ENCODE results near the gene QRSL1. TPM values are rescaled to one million over a fixed set of nuclear protein-coding genes. Genes with fewer than 3 reads are reported as not detected.

Gene QRSL1
- total RNA-seq, 1 experiment from 2014 or later: 19.0 TPM

GRCh38 chr6:106677282-106677681 is 47.9 kb downstream of the QRSL1 start:
- H3K4me3 Mint-ChIP-seq (ENCODE audit: unreplicated experiment): no peak overlapping the region
- no peaks in the 10 kb centered on the region for H3K9me3 Mint-ChIP-seq (ENCODE audit: unreplicated experiment)
- Histone ChIP-seq H3K9me3 (no peaks in the 10 kb centered on the region), H3K36me3 (ENCODE audit: control insufficient read depth, insufficient read depth, low read length) (no peaks in the 10 kb centered on the region), H3K27me3 (replicated peaks; ENCODE audit: control insufficient read depth, insufficient read depth, low read length) (no peaks in the 10 kb centered on the region), H3K4me3 (ENCODE audit: low read depth, low read length) (no peak overlapping the region), H3K4me1 (no peaks in the 10 kb centered on the region)
- no TSS peak for BruUV-seq (replicated peaks)
- H3K36me3 Mint-ChIP-seq (ENCODE audit: insufficient read depth, unreplicated experiment): no peaks in the 10 kb centered on the region
- H3K27ac Mint-ChIP-seq (ENCODE audit: unreplicated experiment): no peak overlapping the region
- H3K4me1 Mint-ChIP-seq (ENCODE audit: low read depth, unreplicated experiment): no peaks in the 10 kb centered on the region
- ChIA-PET POLR2A (no interaction called here), CTCF (no interaction called here)
- intact Hi-C loops (cut with micrococcal nuclease; ENCODE audit: unreplicated experiment): no loop called here
- TF ChIP-seq CTCF (IDR thresholded peaks at IDR 0.05; ENCODE audit: insufficient read depth in 1 of 2, low read depth in 1 of 2, low read length in 1 of 2, severe bottlenecking in 1 of 2, unreplicated experiment in 1 of 2): no peak
- H3K27me3 Mint-ChIP-seq (ENCODE audit: insufficient read depth, unreplicated experiment): no peaks in the 10 kb centered on the region
- DNase-seq: no peak

- H3K9me3 Mint-ChIP-seq (ENCODE audit: unreplicated experiment): no peaks in the 10 kb centered on the region
These were observed 54.6 kb downstream of the QRSL1 start for GRCh38 chr6:106684011-106684410.

GRCh38 chr6:106685833-106686232 is 56.5 kb downstream of the QRSL1 start:
- intact Hi-C loops (cut with micrococcal nuclease; ENCODE audit: unreplicated experiment): no loop called here
- no TSS peak for BruUV-seq (replicated peaks)
- Histone ChIP-seq H3K9me3 (no peaks in the 10 kb centered on the region), H3K36me3 (ENCODE audit: control insufficient read depth, insufficient read depth, low read length) (no peaks in the 10 kb centered on the region), H3K4me3 (ENCODE audit: low read depth, low read length) (no peak overlapping the region), H3K27me3 (replicated peaks; ENCODE audit: control insufficient read depth, insufficient read depth, low read length) (no peaks in the 10 kb centered on the region), H3K4me1 (no peaks in the 10 kb centered on the region)
- DNase-seq: no peak
- ChIA-PET CTCF (no interaction called here), POLR2A (no interaction called here)
- no peaks in the 10 kb centered on the region for H3K27me3 Mint-ChIP-seq (ENCODE audit: insufficient read depth, unreplicated experiment)
- no peaks in the 10 kb centered on the region for H3K9me3 Mint-ChIP-seq (ENCODE audit: unreplicated experiment)
- no peaks in the 10 kb centered on the region for H3K36me3 Mint-ChIP-seq (ENCODE audit: insufficient read depth, unreplicated experiment)
- H3K4me3 Mint-ChIP-seq (ENCODE audit: unreplicated experiment): no peak overlapping the region
- TF ChIP-seq CTCF (IDR thresholded peaks at IDR 0.05; ENCODE audit: insufficient read depth in 1 of 2, low read depth in 1 of 2, low read length in 1 of 2, severe bottlenecking in 1 of 2, unreplicated experiment in 1 of 2): no peak
- no peak overlapping the region for H3K27ac Mint-ChIP-seq (ENCODE audit: unreplicated experiment)
- no peaks in the 10 kb centered on the region for H3K4me1 Mint-ChIP-seq (ENCODE audit: low read depth, unreplicated experiment)

More at GRCh38 chr6:106684011-106684410, 54.6 kb downstream of the QRSL1 start:
- no peaks in the 10 kb centered on the region for H3K4me1 ChIP-seq
- no peak overlapping the region for H3K27ac Mint-ChIP-seq (ENCODE audit: unreplicated experiment)
- no peaks in the 10 kb centered on the region for H3K27me3 Mint-ChIP-seq (ENCODE audit: insufficient read depth, unreplicated experiment)
- ChIA-PET CTCF (no interaction called here), POLR2A (no interaction called here)
- no peak overlapping the region for H3K4me3 ChIP-seq (ENCODE audit: low read depth, low read length)
- H3K27me3 ChIP-seq (replicated peaks; ENCODE audit: control insufficient read depth, insufficient read depth, low read length): no peaks in the 10 kb centered on the region
- no peaks in the 10 kb centered on the region for H3K9me3 ChIP-seq
- H3K36me3 ChIP-seq (ENCODE audit: control insufficient read depth, insufficient read depth, low read length): no peaks in the 10 kb centered on the region
- no peak for DNase-seq
- BruUV-seq (replicated peaks): no TSS peak
- intact Hi-C loops (cut with micrococcal nuclease; ENCODE audit: unreplicated experiment): no loop called here
- H3K36me3 Mint-ChIP-seq (ENCODE audit: insufficient read depth, unreplicated experiment): no peaks in the 10 kb centered on the region
- H3K4me3 Mint-ChIP-seq (ENCODE audit: unreplicated experiment): no peak overlapping the region
- H3K4me1 Mint-ChIP-seq (ENCODE audit: low read depth, unreplicated experiment): no peaks in the 10 kb centered on the region
- no peak for TF ChIP-seq CTCF (IDR thresholded peaks at IDR 0.05; ENCODE audit: insufficient read depth in 1 of 2, low read depth in 1 of 2, low read length in 1 of 2, severe bottlenecking in 1 of 2, unreplicated experiment in 1 of 2)
